ENCODE results near the gene FAM168B. TPM values are rescaled to one million over a fixed set of nuclear protein-coding genes. Genes with fewer than 3 reads are reported as not detected.

Gene FAM168B
- total and polyA plus RNA-seq, 2 donors, result 24.2 to 31.4 TPM

- Histone ChIP-seq H3K27ac (ENCODE audit: low read depth in 1 of 2, low read length in 1 of 2) (no peak overlapping the region), H3K9me3 (ENCODE audit: control insufficient read depth in 2 of 2, insufficient read depth in 1 of 2, low read length in 1 of 2) (peaks cover 0 to 9% of the 10 kb centered on the region in 2 donors), H3K4me3 (ENCODE audit: low read length in 2 of 2) (no peak overlapping the region), H3K4me1 (ENCODE audit: control insufficient read depth in 2 of 2, insufficient read depth in 2 of 2, low read length in 2 of 2) (peaks cover 24 to 33% of the 10 kb centered on the region in 2 donors), H3K27me3 (ENCODE audit: control insufficient read depth in 2 of 2, insufficient read depth in 1 of 2, low read length in 1 of 2) (peaks cover 0 to 12% of the 10 kb centered on the region in 2 donors), H3K36me3 (ENCODE audit: control insufficient read depth in 2 of 2, insufficient read depth in 2 of 2, low read length in 1 of 2) (peaks cover 32% of the 10 kb centered on the region in 2 donors)
- WGBS, result 97% methylated on average over 11 of the region's 11 CpGs
- no peak for DNase-seq (ENCODE audit: low read depth in 6 of 9, low spot score in 9 of 9)
Observed at GRCh38 chr2:131044757-131045150, 48.5 kb downstream of the FAM168B start.

GRCh38 chr2:131044075-131044756 is 49.0 kb downstream of the FAM168B start:
- DNase-seq (ENCODE audit: low read depth in 6 of 9, low spot score in 9 of 9), result no peak
- Histone ChIP-seq H3K27me3 (ENCODE audit: control insufficient read depth in 2 of 2, insufficient read depth in 1 of 2, low read length in 1 of 2) (peaks cover 0 to 18% of the 10 kb centered on the region in 2 donors), H3K36me3 (ENCODE audit: control insufficient read depth in 2 of 2, insufficient read depth in 2 of 2, low read length in 1 of 2) (peaks cover 28 to 29% of the 10 kb centered on the region in 2 donors), H3K9me3 (ENCODE audit: control insufficient read depth in 2 of 2, insufficient read depth in 1 of 2, low read length in 1 of 2) (peaks cover 0 to 9% of the 10 kb centered on the region in 2 donors), H3K4me1 (ENCODE audit: control insufficient read depth in 2 of 2, insufficient read depth in 2 of 2, low read length in 2 of 2) (peaks cover 25 to 39% of the 10 kb centered on the region in 2 donors), H3K27ac (ENCODE audit: low read depth in 1 of 2, low read length in 1 of 2) (no peak overlapping the region), H3K4me3 (ENCODE audit: low read length in 2 of 2) (no peak overlapping the region)
- 97% methylated on average over 24 of the region's 24 CpGs for WGBS

GRCh38 chr2:131043199-131044074 is 49.8 kb downstream of the FAM168B start:
- Histone ChIP-seq H3K4me3 (ENCODE audit: low read length in 2 of 2) (no peak overlapping the region), H3K27ac (ENCODE audit: low read depth in 1 of 2, low read length in 1 of 2) (no peak overlapping the region), H3K4me1 (ENCODE audit: control insufficient read depth in 2 of 2, insufficient read depth in 2 of 2, low read length in 2 of 2) (peaks cover 25 to 39% of the 10 kb centered on the region in 2 donors), H3K27me3 (ENCODE audit: control insufficient read depth in 2 of 2, insufficient read depth in 1 of 2, low read length in 1 of 2) (peaks cover 0 to 26% of the 10 kb centered on the region in 2 donors), H3K9me3 (ENCODE audit: control insufficient read depth in 2 of 2, insufficient read depth in 1 of 2, low read length in 1 of 2) (peaks cover 0 to 9% of the 10 kb centered on the region in 2 donors), H3K36me3 (ENCODE audit: control insufficient read depth in 2 of 2, insufficient read depth in 2 of 2, low read length in 1 of 2) (peaks cover 20 to 21% of the 10 kb centered on the region in 2 donors)
- 94% methylated on average over 18 of the region's 18 CpGs for WGBS
- no peak for DNase-seq (ENCODE audit: low read depth in 6 of 9, low spot score in 9 of 9)

- DNase-seq (ENCODE audit: low read depth in 6 of 9, low spot score in 9 of 9), result peak in 4 of 9 donors; percentile 36 to 69 (median 49)
- WGBS, result 86% methylated on average over 7 of the region's 7 CpGs
- Histone ChIP-seq H3K4me1 (ENCODE audit: control insufficient read depth in 2 of 2, insufficient read depth in 2 of 2, low read length in 2 of 2) (peaks cover 25 to 39% of the 10 kb centered on the region in 2 donors), H3K4me3 (ENCODE audit: low read length in 2 of 2) (no peak overlapping the region), H3K27me3 (ENCODE audit: control insufficient read depth in 2 of 2, insufficient read depth in 1 of 2, low read length in 1 of 2) (peaks cover 0 to 37% of the 10 kb centered on the region in 2 donors), H3K36me3 (ENCODE audit: control insufficient read depth in 2 of 2, insufficient read depth in 2 of 2, low read length in 1 of 2) (peaks cover 12% of the 10 kb centered on the region in 2 donors), H3K27ac (ENCODE audit: low read depth in 1 of 2, low read length in 1 of 2) (peak overlapping the region in 1 of 2 donors; percentile 83), H3K9me3 (ENCODE audit: control insufficient read depth in 2 of 2, insufficient read depth in 1 of 2, low read length in 1 of 2) (peaks cover 0 to 9% of the 10 kb centered on the region in 2 donors)
Observed at GRCh38 chr2:131042148-131042775, 51.0 kb downstream of the FAM168B start.

- H3K9me3 ChIP-seq (ENCODE audit: control insufficient read depth in 2 of 2, insufficient read depth in 1 of 2, low read length in 1 of 2), result peaks cover 0 to 9% of the 10 kb centered on the region in 2 donors
- WGBS, result 72% methylated on average over 14 of the region's 14 CpGs
- peak in 1 of 9 donors; percentile 55 for DNase-seq (ENCODE audit: low read depth in 6 of 9, low spot score in 9 of 9)
- peaks cover 25 to 39% of the 10 kb centered on the region in 2 donors for H3K4me1 ChIP-seq (ENCODE audit: control insufficient read depth in 2 of 2, insufficient read depth in 2 of 2, low read length in 2 of 2)
- H3K36me3 ChIP-seq (ENCODE audit: control insufficient read depth in 2 of 2, insufficient read depth in 2 of 2, low read length in 1 of 2), result peaks cover 5% of the 10 kb centered on the region in 2 donors
- H3K27me3 ChIP-seq (ENCODE audit: control insufficient read depth in 2 of 2, insufficient read depth in 1 of 2, low read length in 1 of 2), result peaks cover 3 to 44% of the 10 kb centered on the region in 2 donors
- H3K27ac ChIP-seq (ENCODE audit: low read depth in 1 of 2, low read length in 1 of 2), result peak overlapping the region in 1 of 2 donors; percentile 83
- peak overlapping the region in 1 of 2 donors; percentile 38 for H3K4me3 ChIP-seq (ENCODE audit: low read length in 2 of 2)
Observed at GRCh38 chr2:131041402-131042147, 51.7 kb downstream of the FAM168B start.

- H3K36me3 ChIP-seq (ENCODE audit: control insufficient read depth in 2 of 2, insufficient read depth in 2 of 2, low read length in 1 of 2), result no peaks in the 10 kb centered on the region
- DNase-seq (ENCODE audit: low read depth in 6 of 9, low spot score in 9 of 9), result peak in 4 of 9 donors; percentile 36 to 71 (median 55)
- H3K9me3 ChIP-seq (ENCODE audit: control insufficient read depth in 2 of 2, insufficient read depth in 1 of 2, low read length in 1 of 2), result peaks cover 0 to 9% of the 10 kb centered on the region in 2 donors
- H3K27me3 ChIP-seq (ENCODE audit: control insufficient read depth in 2 of 2, insufficient read depth in 1 of 2, low read length in 1 of 2), result peaks cover 3 to 52% of the 10 kb centered on the region in 2 donors
- H3K4me1 ChIP-seq (ENCODE audit: control insufficient read depth in 2 of 2, insufficient read depth in 2 of 2, low read length in 2 of 2), result peaks cover 25 to 39% of the 10 kb centered on the region in 2 donors
- WGBS, result 71% methylated on average over 23 of the region's 23 CpGs
- H3K27ac ChIP-seq (ENCODE audit: low read depth in 1 of 2, low read length in 1 of 2), result peak overlapping the region in 1 of 2 donors; percentile 83
- H3K4me3 ChIP-seq (ENCODE audit: low read length in 2 of 2), result peak overlapping the region in 1 of 2 donors; percentile 38
Observed at GRCh38 chr2:131040661-131041401, 52.4 kb downstream of the FAM168B start.

- Histone ChIP-seq H3K27ac (ENCODE audit: low read depth in 1 of 2, low read length in 1 of 2) (peak overlapping the region in 1 of 2 donors; percentile 83), H3K36me3 (ENCODE audit: control insufficient read depth in 2 of 2, insufficient read depth in 2 of 2, low read length in 1 of 2) (no peaks in the 10 kb centered on the region), H3K9me3 (ENCODE audit: control insufficient read depth in 2 of 2, insufficient read depth in 1 of 2, low read length in 1 of 2) (peaks cover 0 to 9% of the 10 kb centered on the region in 2 donors), H3K4me1 (ENCODE audit: control insufficient read depth in 2 of 2, insufficient read depth in 2 of 2, low read length in 2 of 2) (peaks cover 25 to 39% of the 10 kb centered on the region in 2 donors), H3K4me3 (ENCODE audit: low read length in 2 of 2) (peak overlapping the region; percentile 6 to 38), H3K27me3 (ENCODE audit: control insufficient read depth in 2 of 2, insufficient read depth in 1 of 2, low read length in 1 of 2) (peaks cover 10 to 59% of the 10 kb centered on the region in 2 donors)
- peak in 4 of 9 donors; percentile 43 to 71 (median 50) for DNase-seq (ENCODE audit: low read depth in 6 of 9, low spot score in 9 of 9)
- WGBS, result 39% methylated on average over 75 of the region's 75 CpGs
Observed at GRCh38 chr2:131039908-131040660, 53.2 kb downstream of the FAM168B start.

Data from thymus (tissue), 11 donors.